GM23338 (cell line): Measurements from ENCODE around the gene CPNE2.

ENCODE experiments used
- CREB1 ChIP-seq: fragments of 250-450 bp; sonication (Bioruptor Pico); IDR thresholded peaks from 2 replicates; pipeline ENCODE4 v1.5.0; 2020; ENCODE audit warnings: low read depth, mild to moderate bottlenecking, moderate library complexity
- CTCF ChIP-seq, 2 experiments: fragments of 200-600 bp in 1 of 2; sonication (generic) in 1 of 2; conservative IDR thresholded peaks; 2 replicates each; pipeline versions ENCODE4 v1.5.1 to v1.6.1; 2016 to 2017; ENCODE audit warnings: antibody characterized with exemption in 2 of 2, low read depth in 2 of 2, mild to moderate bottlenecking in 2 of 2, moderate library complexity in 1 of 2
- ETS1 ChIP-seq: IDR thresholded peaks from 2 replicates; pipeline ENCODE4 v1.6.1; 2016; ENCODE audit warnings: antibody characterized with exemption
- EZH2 ChIP-seq: fragments of 200-600 bp; sonication (generic); IDR thresholded peaks from one replicate; pipeline ENCODE4 v1.8.0; 2017; ENCODE audit warnings: antibody characterized with exemption, mild to moderate bottlenecking, low read depth; ENCODE audit not compliant: unreplicated experiment
- EZH2phosphoT487 ChIP-seq: fragments of 200-600 bp; sonication (generic); IDR thresholded peaks from one replicate; pipeline ENCODE4 v1.8.1; 2018; ENCODE audit warnings: antibody characterized with exemption; ENCODE audit not compliant: unreplicated experiment
- JUNB ChIP-seq: IDR thresholded peaks from one replicate; pipeline ENCODE4 v1.6.1; 2016; ENCODE audit warnings: antibody characterized with exemption; ENCODE audit not compliant: unreplicated experiment
- POLR2AphosphoS5 ChIP-seq: IDR thresholded peaks from 2 replicates; pipeline ENCODE4 v1.6.1; 2016; ENCODE audit warnings: antibody characterized with exemption, low read depth
- REST ChIP-seq: IDR thresholded peaks from one replicate; pipeline ENCODE4 v1.6.1; 2018; ENCODE audit warnings: antibody characterized with exemption; ENCODE audit not compliant: unreplicated experiment
- ZNF114 ChIP-seq: fragments of 250-450 bp; sonication (Bioruptor Pico); IDR thresholded peaks from 2 replicates; pipeline ENCODE4 v1.5.0; 2020; ENCODE audit warnings: mild to moderate bottlenecking, moderate library complexity
- ZNF331 ChIP-seq: fragments of 250-450 bp; sonication (Bioruptor Pico); IDR thresholded peaks from 2 replicates; pipeline ENCODE4 v1.5.0; 2020; ENCODE audit warnings: low read depth, mild to moderate bottlenecking, moderate library complexity
- ZNF462 ChIP-seq: fragments of 250-450 bp; sonication (Bioruptor Pico); IDR thresholded peaks from 2 replicates; pipeline ENCODE4 v1.5.0; 2020; ENCODE audit warnings: mild to moderate bottlenecking, moderate library complexity

- TF ChIP-seq ETS1 (no peak), CTCF (conservative IDR thresholded peaks at IDR 0.05; ENCODE audit: low read depth in 2 of 2) (no peak), EZH2phosphoT487 (no peak), ZNF331 (CRISPR knock-in tag) (no peak), EZH2 (no peak), REST (no peak), POLR2AphosphoS5 (no peak), CREB1 (no peak), ZNF114 (CRISPR knock-in tag) (no peak), JUNB (no peak), ZNF462 (CRISPR knock-in tag) (no peak)
These were observed 45.3 kb downstream of the CPNE2 start for GRCh38 chr16:57137566-57138273.
